ENCODE data around the gene RANBP1. TPM values are rescaled to one million over a fixed set of nuclear protein-coding genes. Genes with fewer than 3 reads are reported as not detected.

Gene RANBP1
- total and polyA plus RNA-seq, 2 of the 4 experiments (the other 2 are of a cell fraction) = 173 to 376 TPM

GRCh38 chr22:20174785-20175596 is 59.1 kb downstream of the RANBP1 start:
- Histone ChIP-seq H3K9me3 (ENCODE audit: control insufficient read depth, insufficient read depth, low read length) (no peaks in the 10 kb centered on the region), H2BK20ac (ENCODE audit: low read depth, low read length) (no peak overlapping the region), H3K18ac (ENCODE audit: low read depth, low read length) (no peak overlapping the region), H3K79me1 (ENCODE audit: low read depth in 1 of 2, low read length in 2 of 2) (no peaks in the 10 kb centered on the region), H3K9me1 (ENCODE audit: insufficient read depth, low read length) (no peaks in the 10 kb centered on the region), H3K27me3 (ENCODE audit: control insufficient read depth, insufficient read depth, low read length) (peaks cover 37% of the 10 kb centered on the region), H2BK15ac (ENCODE audit: low read depth, low read length) (no peak overlapping the region), H2AK5ac (ENCODE audit: low read depth, low read length) (no peak overlapping the region), H4K91ac (ENCODE audit: insufficient read depth, low read depth, low read length) (no peak overlapping the region), H2BK5ac (ENCODE audit: low read depth, low read length, poor library complexity, severe bottlenecking) (no peak overlapping the region), H3K4me2 (ENCODE audit: low read depth, low read length) (no peak overlapping the region), H3K56ac (ENCODE audit: extremely low read depth, insufficient read depth, low read length) (no peak overlapping the region), H3K4me3 (ENCODE audit: insufficient read depth, low read depth, low read length) (no peak overlapping the region), H3K27ac (ENCODE audit: insufficient read depth, low read length) (no peak overlapping the region), H2AFZ (replicated peaks; ENCODE audit: low read length, poor library complexity) (peak overlapping the region; percentile 44), H3K4ac (ENCODE audit: low read depth, low read length) (no peak overlapping the region), H3K14ac (replicated peaks; ENCODE audit: low read depth, low read length) (no peak overlapping the region), H4K5ac (ENCODE audit: low read depth, low read length) (no peak overlapping the region), H3K9ac (ENCODE audit: low read depth, low read length) (no peak overlapping the region), H4K20me1 (ENCODE audit: insufficient read depth, low read length) (no peaks in the 10 kb centered on the region), H4K8ac (ENCODE audit: low read depth in 2 of 2, low read length in 2 of 2) (no peak overlapping the region), H3K23ac (ENCODE audit: low read depth, low read length) (no peak overlapping the region), H2BK120ac (ENCODE audit: low read depth, low read length) (no peak overlapping the region), H3K36me3 (ENCODE audit: control insufficient read depth, insufficient read depth, low read length) (no peaks in the 10 kb centered on the region), H2AK9ac (replicated peaks; ENCODE audit: low read depth, low read length, poor library complexity) (no peak overlapping the region), H3K4me1 (ENCODE audit: control insufficient read depth, insufficient read depth, low read length) (no peaks in the 10 kb centered on the region)
- DNase-seq = peak; percentile 9
- intact Hi-C loops (cut with micrococcal nuclease) = loop anchor here (5.0 kb wide), 1 partner anchor 92 kb away; the partner anchor contains the start of gene RTN4R
- dilution Hi-C loops (cut with HindIII; ENCODE audit: low sequenced_read_pairs, unreplicated experiment) = no loop called here
- peak; percentile 87 for ATAC-seq (ENCODE audit: low read depth)
- POLR2A ChIA-PET (ENCODE audit: unreplicated experiment) = no interaction called here
- CTCF ChIA-PET = no interaction called here
- in situ Hi-C loops (cut with MboI; ENCODE audit: low sequenced_read_pairs) = loop anchor here (5.0 kb wide), 1 partner anchor 102 kb away; no protein-coding TSS in a partner anchor
- BruUV-seq (replicated peaks) = no TSS peak
- 55% methylated on average over 7 of the region's 19 CpGs; no CpG with 5 or more reads in 1 of the 2 experiments for WGBS, 2 experiments (ENCODE audit: extremely low coverage in 2 of 2, insufficient read length in 1 of 2)
- peak; percentile 46 for TF ChIP-seq RAD21 (IDR thresholded peaks at IDR 0.05; ENCODE audit: low read length)
- no peak for TF ChIP-seq BHLHE40 (IDR thresholded peaks at IDR 0.05; ENCODE audit: low read depth, low read length)
- TF ChIP-seq CTCF (conservative IDR thresholded peaks at IDR 0.05; ENCODE audit: low read depth, low read length) = peak; percentile 39
- TF ChIP-seq RCOR1 (IDR thresholded peaks at IDR 0.05; ENCODE audit: insufficient replicate concordance, low read length) = no peak
- no peak for TF ChIP-seq MAFK (IDR thresholded peaks at IDR 0.05; ENCODE audit: low read depth, low read length)
- no peak for TF ChIP-seq POLR2A (IDR thresholded peaks at IDR 0.05; ENCODE audit: low read depth, low read length)
- TF ChIP-seq MXI1 (IDR thresholded peaks at IDR 0.05; ENCODE audit: borderline replicate concordance, low read depth, low read length) = no peak
- TF ChIP-seq CHD1 (IDR thresholded peaks at IDR 0.05; ENCODE audit: low read depth, low read length) = no peak
- TF ChIP-seq MAZ (IDR thresholded peaks at IDR 0.05; ENCODE audit: borderline replicate concordance, low read depth, low read length) = no peak
- no peak for TF ChIP-seq USF2 (IDR thresholded peaks at IDR 0.05; ENCODE audit: low read depth, low read length)
- no peak for TF ChIP-seq RFX5 (IDR thresholded peaks at IDR 0.05; ENCODE audit: low read depth, low read length)
- no peak for TF ChIP-seq NFE2L2 (IDR thresholded peaks at IDR 0.05; ENCODE audit: low read depth, low read length)
- TF ChIP-seq CEBPB (IDR thresholded peaks at IDR 0.05; ENCODE audit: low read depth, low read length) = no peak
- no peak for TF ChIP-seq FOS (IDR thresholded peaks at IDR 0.05; ENCODE audit: low read depth, low read length)
- peak; percentile 36; the same call in 1 of the 2 replicates for TF ChIP-seq SMC3 (IDR thresholded peaks at IDR 0.05; ENCODE audit: low read depth, low read length)

Measured in IMR-90 (cell line).